Lung (tissue), 12 donors: Measurements from ENCODE around the gene SYP. TPM values are rescaled to one million over a fixed set of nuclear protein-coding genes. Genes with fewer than 3 reads are reported as not detected.

Source experiments
- ATAC-seq: fragments of 200-7000 bp; cut with Tn5 transposase; one replicate; pipeline ENCODE4 v1.9.1; 2020; ENCODE audit warnings: moderate number of reproducible peaks; ENCODE audit not compliant: insufficient read depth, low FRiP score
- DNase-seq, 3 donors: peaks; one replicate each; pipeline ENCODE4 v3.0.0-alpha.2; 2013 to 2017
- H3K27ac ChIP-seq, 2 donors: one replicate each; pipeline ENCODE4 v1.5.1; 2013; ENCODE audit warnings: mild to moderate bottlenecking in 2 of 2, moderate library complexity in 2 of 2, control low read depth in 1 of 2, inconsistent platforms in 1 of 2, low read depth in 1 of 2, low read length in 1 of 2
- H3K27me3 ChIP-seq, 3 donors: one replicate each; pipeline ENCODE4 v1.5.1; 2013; ENCODE audit warnings: low read length in 2 of 3; ENCODE audit not compliant: control insufficient read depth in 3 of 3, insufficient read depth in 3 of 3
- H3K36me3 ChIP-seq, 4 donors: one replicate each; pipeline ENCODE4 v1.5.1; 2013; ENCODE audit warnings: low read length in 4 of 4, mild to moderate bottlenecking in 1 of 4, moderate library complexity in 1 of 4; ENCODE audit not compliant: control insufficient read depth in 4 of 4, insufficient read depth in 4 of 4
- H3K4me1 ChIP-seq, 5 donors: one replicate each; pipeline ENCODE4 v1.5.1; 2013; ENCODE audit warnings: low read length in 5 of 5, mild to moderate bottlenecking in 2 of 5, moderate library complexity in 1 of 5; ENCODE audit not compliant: control insufficient read depth in 5 of 5, insufficient read depth in 5 of 5
- H3K4me3 ChIP-seq: one replicate; pipeline ENCODE4 v1.5.1; 2013; ENCODE audit warnings: mild to moderate bottlenecking, control low read depth, moderate library complexity
- H3K9ac ChIP-seq, 2 donors: one replicate each; pipeline ENCODE4 v1.5.1; 2013; ENCODE audit warnings: low read length in 2 of 2, control low read depth in 1 of 2; ENCODE audit not compliant: insufficient read depth in 1 of 2
- H3K9me3 ChIP-seq, 4 donors: one replicate each; pipeline ENCODE4 v1.5.1; 2013; ENCODE audit warnings: low read length in 3 of 4, mild to moderate bottlenecking in 1 of 4, moderate library complexity in 1 of 4; ENCODE audit not compliant: control insufficient read depth in 4 of 4, insufficient read depth in 3 of 4
- CTCF ChIP-seq: IDR thresholded peaks from 2 replicates; pipeline ENCODE4 v1.5.1; 2012; ENCODE audit warnings: mild to moderate bottlenecking; ENCODE audit errors: control extremely low read depth, extremely low read depth
- WGBS, 2 donors: extraction: QIAGEN DNeasy Blood & Tissue Kit; methylation state at CpG; one replicate each; pipeline ENCODE4 v1.1.7; 2013; 5-methylcytosine and 5-hydroxymethylcytosine counted together
- polyA plus RNA-seq, 2 donors: library from polyadenylated mRNA; stranded (reverse); fragments of 200-250 nt; gene quantifications; one replicate each; pipeline ENCODE4 v1.2.1, GENCODE V29; 2013
- total RNA-seq, 2 donors: library from RNA; depleted of rRNA in 1 of 2; stranded (reverse); fragments of >200 nt in 1 of 2; gene quantifications; one replicate each; pipeline ENCODE4 v1.2.1, GENCODE V29; 2014 to 2021
- donor health status: control.
- donor health status: control.
- donor health status: Bipolar disorder and iron deficiency.
- donor health status: healthy.
- donor health status: DM: yes; HTN: yes; CAD: no.

The SYP gene
- total and polyA plus RNA-seq, 4 donors = 3.2 to 5.6 (median 4.9) TPM

DNA sequence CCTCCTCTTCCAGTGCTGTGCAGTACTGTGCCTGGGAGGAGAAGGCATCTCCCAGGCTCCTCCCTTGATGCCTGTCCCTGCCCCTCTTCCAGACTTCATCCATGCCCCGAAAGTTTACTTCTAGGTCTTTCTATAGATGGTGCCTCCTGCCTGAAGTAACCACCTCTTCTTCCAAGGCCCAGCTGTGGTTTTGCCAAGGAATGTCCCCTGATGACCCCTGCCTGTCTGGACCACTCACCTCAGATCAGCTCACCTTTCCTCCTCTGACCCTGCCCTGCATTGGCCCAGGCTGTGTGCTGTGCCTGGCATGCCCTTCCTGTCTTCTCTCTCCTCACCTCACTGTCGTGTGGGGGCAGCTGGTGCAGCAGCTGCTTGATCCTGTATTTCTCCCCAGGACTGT, 20.6 kb downstream of the SYP start:
- peaks cover 0 to 19% (median 3%) of the 10 kb centered on the region in 4 donors for H3K36me3 ChIP-seq

GRCh38 chrX:49178537-49178936, 21.5 kb downstream of the SYP start:
- H3K27me3 ChIP-seq = no peaks in the 10 kb centered on the region
- no peak overlapping the region for H3K27ac ChIP-seq
- peaks cover 0 to 3% (median 0%) of the 10 kb centered on the region in 4 donors for H3K9me3 ChIP-seq
- no peak overlapping the region for H3K9ac ChIP-seq
- peaks cover 0 to 23% (median 3%) of the 10 kb centered on the region in 4 donors for H3K36me3 ChIP-seq
- H3K4me3 ChIP-seq = no peak overlapping the region
- ATAC-seq (no peak), DNase-seq (no peak)
- no peak for TF ChIP-seq CTCF
- H3K4me1 ChIP-seq = no peaks in the 10 kb centered on the region
- 89 to 95% methylated on average over 2 to 3 of the region's 3 CpGs for WGBS, 2 donors

More for the DNA sequence above, 20.6 kb downstream of the SYP start:
- H3K9ac ChIP-seq = no peak overlapping the region
- H3K9me3 ChIP-seq = peaks cover 0 to 3% (median 0%) of the 10 kb centered on the region in 4 donors
- 75 to 92% methylated on average over 2 of the region's 2 CpGs for WGBS, 2 donors
- ATAC-seq (no peak), DNase-seq (no peak)
- no peaks in the 10 kb centered on the region for H3K27me3 ChIP-seq
- H3K4me1 ChIP-seq = no peaks in the 10 kb centered on the region
- H3K4me3 ChIP-seq = no peak overlapping the region
- TF ChIP-seq CTCF = no peak
- H3K27ac ChIP-seq = no peak overlapping the region

DNA sequence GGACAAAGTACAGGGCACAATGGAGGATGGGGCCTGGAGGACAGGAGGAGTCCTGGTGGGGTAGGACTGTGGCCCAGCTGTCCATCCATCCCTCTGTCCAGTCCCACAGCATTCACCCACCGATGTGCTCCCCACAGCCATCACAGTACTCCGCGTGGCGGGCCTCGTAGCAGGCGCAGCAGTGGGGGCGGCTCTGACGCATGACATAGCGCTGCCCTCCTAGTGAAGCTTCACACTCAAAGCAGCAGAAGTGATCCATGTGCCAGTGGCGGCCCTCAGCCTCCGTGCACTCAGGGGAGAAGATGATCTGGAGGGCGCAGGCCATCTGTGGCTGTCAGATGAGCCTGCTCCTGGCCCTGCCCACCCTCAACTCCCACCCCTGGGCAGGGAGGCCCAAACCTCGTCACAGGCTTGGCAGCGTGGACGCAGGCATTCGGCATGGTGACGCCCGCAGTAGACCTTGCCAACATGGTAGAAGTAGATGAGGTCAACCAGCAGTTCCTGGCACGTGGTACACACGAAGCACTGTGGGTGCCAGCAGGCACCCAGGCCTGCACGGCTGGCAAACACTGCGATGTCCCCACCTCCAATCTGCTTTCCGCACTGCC, 22.0 kb downstream of the SYP start:
- peaks cover 0 to 22% (median 3%) of the 10 kb centered on the region in 4 donors for H3K36me3 ChIP-seq
- H3K9ac ChIP-seq = no peak overlapping the region
- no peaks in the 10 kb centered on the region for H3K27me3 ChIP-seq
- DNase-seq (no peak), ATAC-seq (no peak)
- H3K4me1 ChIP-seq = peaks cover 0 to 2% (median 0%) of the 10 kb centered on the region in 5 donors
- 93 to 95% methylated on average over 18 to 23 of the region's 23 CpGs for WGBS, 2 donors
- H3K4me3 ChIP-seq = no peak overlapping the region
- no peak for TF ChIP-seq CTCF
- no peak overlapping the region for H3K27ac ChIP-seq
- peaks cover 0 to 3% (median 0%) of the 10 kb centered on the region in 4 donors for H3K9me3 ChIP-seq
